OCI-LY1 (cell line): ENCODE data around the gene CCR7.

ENCODE experiments used
- CTCF ChIP-seq: fragments of 200-600 bp; sonication (generic), shearing (Covaris generic); IDR thresholded peaks from 2 replicates; pipeline ENCODE4 v1.5.1; 2017; ENCODE audit warnings: mild to moderate bottlenecking, antibody characterized with exemption, low read length, moderate library complexity, mixed read lengths
- EZH2 ChIP-seq: fragments of 200-600 bp; sonication (generic), shearing (Covaris generic); IDR thresholded peaks from 2 replicates; pipeline ENCODE4 v1.8.0; 2017; ENCODE audit warnings: borderline replicate concordance, mixed run types, mild to moderate bottlenecking, antibody characterized with exemption, low read length, moderate library complexity, mixed read lengths

GRCh38 chr17:40556884-40557414 is 8.3 kb downstream of the CCR7 start:
- no peak for TF ChIP-seq CTCF
- TF ChIP-seq EZH2, result no peak
